HTERT RPE-1 (cell line): ENCODE measurements around the gene PCAT6.
"Not testable (repeated sequence)": the region's sequence is repeated elsewhere in the genome, so short reads cannot be mapped to it uniquely, and the experiment has no call there.

Source experiments
- in situ Hi-C: fragments of 300-500 bp; cut with MboI; formaldehyde crosslinking; loops from 4 replicates; pipeline ENCODE4 v1.14.3; 2020; ENCODE audit warnings: low sequenced_read_pairs

Gene PCAT6

DNA sequence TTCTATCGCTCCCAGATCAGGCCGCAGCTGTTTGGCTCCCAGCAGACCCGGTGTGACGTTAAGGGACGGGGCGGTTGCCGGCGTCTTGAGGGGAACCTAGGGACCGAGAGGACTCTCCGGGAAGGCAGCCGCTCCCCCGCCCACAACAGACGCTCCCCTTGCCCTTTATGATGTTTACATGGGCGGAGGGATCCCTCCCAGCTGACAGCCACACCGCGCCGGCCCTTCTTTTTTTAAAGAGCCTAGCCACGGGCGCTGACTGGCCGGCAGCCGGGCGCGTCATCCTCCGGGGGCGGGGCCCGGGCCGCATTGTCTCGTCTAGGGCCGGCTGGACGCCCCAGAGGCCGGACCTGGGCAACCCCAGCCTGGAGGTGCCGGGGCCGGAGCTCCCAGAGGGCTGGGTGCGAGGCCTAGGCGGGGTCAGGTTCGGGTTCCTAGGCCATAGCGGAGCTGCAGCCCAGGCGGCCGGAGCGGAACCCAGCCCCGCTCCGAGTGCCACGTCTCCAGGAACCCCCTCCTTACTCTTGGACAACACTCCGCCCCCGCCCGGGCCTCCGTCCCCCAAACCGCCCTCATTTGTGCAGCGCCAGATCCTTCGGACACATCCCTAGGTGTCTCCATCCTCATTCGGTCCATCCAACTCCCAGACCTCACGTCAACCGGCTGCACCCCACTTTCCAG, at the start of gene PCAT6:
Gene PCAT6, plus strand, starts transcription at position 340 of the 681 bp plus-strand sequence.
- in situ Hi-C loops = no loop called here

DNA sequence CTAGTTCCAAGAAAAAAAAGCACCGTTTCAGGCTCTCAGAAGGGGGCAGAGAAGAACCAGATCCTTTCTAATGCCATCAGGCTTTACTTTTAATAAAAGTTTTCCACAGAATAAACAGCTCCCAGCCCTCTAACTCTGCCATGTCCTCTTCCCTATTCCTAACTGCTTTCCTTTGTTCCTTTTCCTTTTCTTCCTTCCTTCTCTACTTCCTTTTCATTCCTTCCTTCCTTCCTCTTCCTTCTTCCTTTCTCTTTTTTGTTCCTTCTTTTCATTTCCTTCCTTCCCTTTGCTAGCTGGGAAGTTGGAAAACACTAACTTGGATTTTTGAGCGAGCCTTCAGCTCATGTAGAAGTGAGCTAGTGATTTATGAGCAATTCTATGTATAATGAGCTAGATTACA, 48.7 kb upstream of the PCAT6 start:
- in situ Hi-C loops = no loop called here

DNA sequence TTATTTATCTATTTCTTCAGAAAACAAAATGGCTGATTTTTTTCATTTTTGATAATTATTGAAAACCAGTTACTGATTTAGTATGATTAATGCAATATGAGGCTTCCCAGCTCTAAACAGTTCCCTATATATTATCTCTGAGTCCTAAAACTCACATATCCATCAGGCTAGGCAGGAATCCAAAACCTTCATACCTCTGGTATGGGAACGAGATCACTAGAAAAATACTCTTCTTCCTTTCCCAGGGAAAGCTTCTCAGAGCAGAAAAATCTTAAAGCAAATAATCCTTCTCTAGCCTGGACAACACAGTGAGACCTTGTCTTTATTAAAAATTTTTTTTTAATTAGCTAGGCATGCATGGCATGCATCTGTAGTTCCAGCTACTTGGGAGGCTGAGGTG, 45.0 kb upstream of the PCAT6 start:
- in situ Hi-C loops = no loop called here

DNA sequence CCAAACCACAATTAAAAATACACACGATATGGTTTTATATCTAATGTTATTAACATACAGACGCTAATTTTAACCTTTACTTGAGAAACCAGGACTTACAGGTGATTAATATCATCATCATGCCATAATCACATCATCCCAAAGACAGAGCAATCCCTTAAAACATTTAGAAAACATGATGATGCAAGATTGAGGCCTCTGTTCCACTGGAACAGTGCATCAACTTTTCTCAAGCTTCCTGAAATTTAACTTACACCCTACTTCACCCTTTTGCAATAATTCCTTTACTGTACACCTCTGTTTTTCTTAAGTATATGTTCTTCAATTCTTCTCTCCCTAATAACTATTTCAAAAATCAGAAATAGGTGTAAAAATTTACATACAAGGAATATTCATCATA, 40.6 kb upstream of the PCAT6 start:
- in situ Hi-C loops = no loop called here

DNA sequence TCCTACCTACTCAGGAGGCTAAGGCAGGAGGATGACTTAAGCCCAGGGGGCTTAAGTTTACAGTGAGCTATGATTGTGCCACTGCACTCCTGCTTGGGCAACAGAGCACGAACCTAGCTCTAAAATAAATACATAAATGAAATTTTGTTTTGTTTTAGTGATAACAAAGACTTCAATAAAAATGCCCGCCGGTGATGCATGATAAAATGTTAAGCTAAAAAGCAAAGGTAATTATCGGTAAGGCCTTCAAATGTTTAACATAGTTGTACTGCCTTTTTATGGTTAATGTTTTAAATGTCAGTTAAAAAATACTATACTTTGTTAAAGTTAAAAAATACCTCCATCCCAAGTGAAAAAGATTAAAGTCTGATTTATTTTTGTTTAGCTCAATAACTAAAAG, 29.6 kb upstream of the PCAT6 start:
- in situ Hi-C loops = no loop called here

DNA sequence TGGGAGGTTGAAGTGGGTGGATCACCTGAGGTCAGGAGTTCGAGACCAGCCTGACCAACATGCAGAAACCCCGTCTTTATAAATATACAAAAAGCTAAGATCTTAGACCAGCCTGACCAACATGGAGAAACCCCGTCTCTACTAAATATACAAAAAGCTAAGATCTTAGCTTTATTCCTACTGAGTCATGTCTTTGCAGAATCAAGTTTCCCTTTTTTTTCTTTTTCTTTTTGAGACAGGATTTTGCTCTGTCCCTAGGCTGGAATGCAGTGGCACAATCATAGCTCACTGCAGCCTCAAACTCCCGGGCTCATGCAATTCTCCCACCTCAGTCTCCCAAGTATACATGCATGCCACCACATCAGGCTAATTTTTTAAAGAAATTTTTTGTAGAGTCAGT, 23.9 kb upstream of the PCAT6 start:
- in situ Hi-C loops = no loop called here

DNA sequence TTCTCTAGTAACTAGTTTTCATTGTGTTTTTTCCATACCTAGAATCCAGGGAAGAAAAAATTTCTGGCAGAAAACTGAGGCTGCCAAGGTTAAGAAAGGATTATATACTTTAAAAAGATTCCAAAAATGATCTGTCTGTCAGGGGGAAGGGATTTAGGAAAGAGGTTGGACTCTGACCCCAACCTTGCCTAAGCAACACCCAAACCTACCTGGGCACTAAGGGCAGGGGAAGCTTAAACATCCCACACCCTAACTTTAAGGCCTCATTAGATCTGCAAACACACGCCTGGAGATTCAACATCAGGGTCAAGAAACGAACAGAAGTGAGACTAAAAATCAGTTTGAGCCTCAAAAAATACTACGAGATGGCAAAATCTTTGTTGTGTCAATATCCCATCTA, 22.0 kb upstream of the PCAT6 start:
- in situ Hi-C loops = no loop called here

DNA sequence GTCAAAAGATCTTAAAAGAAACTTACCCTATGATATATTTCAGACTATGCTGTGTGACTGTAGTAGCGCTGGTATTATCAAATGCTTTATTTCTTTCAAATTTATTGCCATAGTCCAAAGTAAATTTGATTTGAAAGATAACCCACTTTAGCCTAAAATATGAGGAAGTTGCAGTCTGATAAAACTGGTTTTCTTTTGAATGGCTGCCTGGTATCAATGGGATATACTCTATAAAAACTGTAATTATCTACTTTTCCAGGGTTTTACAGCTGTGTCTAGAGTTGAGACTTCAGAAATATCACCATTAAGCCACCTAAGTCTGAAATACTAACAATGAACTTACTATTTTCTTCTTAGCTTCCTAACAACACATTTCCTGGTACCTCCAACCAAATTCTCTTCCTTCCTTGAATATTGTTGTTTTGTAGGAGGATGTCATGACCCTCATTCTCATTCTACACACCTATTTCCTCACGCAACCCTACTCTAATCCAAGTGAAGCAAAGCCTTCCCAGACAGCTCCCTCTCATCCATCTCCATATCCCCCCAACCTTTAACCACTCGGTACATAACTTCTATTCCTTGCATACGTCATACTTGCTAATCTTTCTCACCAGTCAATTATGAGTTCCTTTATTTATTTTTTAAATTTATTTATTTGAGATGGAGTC, 19.5 kb upstream of the PCAT6 start:
- in situ Hi-C loops = no loop called here

DNA sequence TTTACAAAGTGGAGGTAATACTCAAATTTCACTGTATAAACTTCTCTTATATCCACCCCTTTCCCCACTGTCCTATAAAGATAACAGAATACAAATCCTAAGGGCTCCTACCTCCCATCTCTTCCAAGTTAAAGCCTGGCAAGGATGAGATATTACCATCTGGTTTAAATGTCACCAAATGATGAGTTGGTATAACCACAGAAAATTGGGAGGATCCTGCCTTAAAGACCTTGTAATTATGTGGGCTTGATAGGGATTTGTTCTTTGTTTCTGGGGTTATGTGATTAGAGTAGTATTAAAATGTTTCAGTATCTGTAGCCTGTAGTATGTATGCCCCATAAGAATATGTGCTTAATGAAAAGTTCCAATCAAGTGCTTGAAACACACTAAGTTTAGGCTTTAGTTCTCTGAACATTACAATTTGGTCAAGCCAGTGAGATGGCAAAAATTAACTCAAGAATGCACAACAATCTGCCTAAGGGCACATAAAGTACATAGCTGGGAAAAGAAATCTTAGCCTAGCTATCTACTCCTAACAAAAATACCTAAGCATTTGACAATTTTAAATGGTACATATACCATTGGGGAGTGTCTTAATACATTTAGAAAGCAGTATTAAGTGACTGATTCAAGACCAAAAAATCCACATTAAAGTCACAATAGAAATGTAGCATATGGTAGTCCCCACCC, 16.6 kb upstream of the PCAT6 start:
- in situ Hi-C loops = no loop called here

DNA sequence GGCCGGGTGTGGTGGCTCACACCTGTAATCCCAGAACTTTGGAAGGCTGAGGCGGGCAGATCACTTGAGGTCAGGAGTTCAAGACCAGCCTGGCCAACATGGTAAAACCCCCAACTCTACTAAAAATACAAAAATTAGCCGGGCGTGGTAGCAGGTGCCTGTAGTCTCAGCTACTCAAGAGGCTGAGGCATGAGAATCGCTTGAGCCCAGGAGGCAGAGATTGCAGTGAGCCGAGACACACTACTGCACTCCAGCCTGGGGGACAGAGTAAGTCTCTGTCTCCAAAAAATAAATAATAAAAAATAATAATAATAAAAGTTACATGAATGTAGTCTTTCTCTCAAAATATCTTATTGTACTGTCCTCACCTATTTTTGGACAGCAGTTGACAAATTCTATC, 15.8 kb upstream of the PCAT6 start:
- in situ Hi-C loops = not testable (repeated sequence)

DNA sequence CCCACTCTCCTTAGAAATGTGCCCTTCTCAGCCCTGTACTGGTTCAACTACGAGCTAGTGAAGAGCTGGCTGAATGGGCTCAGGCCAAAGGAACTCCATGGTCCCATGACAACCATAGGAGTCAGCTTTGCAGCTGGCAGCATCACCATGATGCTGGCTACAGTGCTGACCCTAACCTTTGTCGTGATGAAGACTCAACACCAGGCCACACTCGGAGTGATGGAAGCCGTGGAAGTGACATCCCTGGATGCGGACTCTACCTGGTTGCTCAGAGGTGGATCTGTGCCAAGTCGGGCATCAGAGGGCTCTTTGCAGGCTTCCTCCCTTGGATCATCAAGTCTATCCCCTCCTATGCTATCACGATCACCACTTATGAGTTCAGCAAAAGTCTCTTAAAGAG, 14.1 kb upstream of the PCAT6 start:
- in situ Hi-C loops = no loop called here

DNA sequence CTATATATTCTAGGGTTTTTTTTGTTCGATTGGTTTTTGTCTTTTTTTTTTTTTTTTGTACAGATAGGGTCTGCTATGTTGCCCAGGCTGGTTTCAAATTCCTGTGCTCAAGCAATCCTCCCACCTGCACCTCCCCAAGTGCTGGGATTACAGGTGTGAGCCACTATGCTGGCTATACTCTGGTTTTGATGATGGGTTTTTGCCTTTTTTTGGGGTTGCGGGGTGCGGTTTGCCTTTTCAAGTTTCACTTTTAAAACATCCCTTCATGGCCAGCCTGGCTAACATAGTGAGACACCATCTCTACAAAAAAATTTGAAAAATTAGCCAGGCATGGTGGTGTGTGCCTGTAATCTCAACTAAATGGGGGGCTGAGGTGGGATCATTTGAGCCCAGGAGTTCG, 12.5 kb upstream of the PCAT6 start:
- in situ Hi-C loops = no loop called here

DNA sequence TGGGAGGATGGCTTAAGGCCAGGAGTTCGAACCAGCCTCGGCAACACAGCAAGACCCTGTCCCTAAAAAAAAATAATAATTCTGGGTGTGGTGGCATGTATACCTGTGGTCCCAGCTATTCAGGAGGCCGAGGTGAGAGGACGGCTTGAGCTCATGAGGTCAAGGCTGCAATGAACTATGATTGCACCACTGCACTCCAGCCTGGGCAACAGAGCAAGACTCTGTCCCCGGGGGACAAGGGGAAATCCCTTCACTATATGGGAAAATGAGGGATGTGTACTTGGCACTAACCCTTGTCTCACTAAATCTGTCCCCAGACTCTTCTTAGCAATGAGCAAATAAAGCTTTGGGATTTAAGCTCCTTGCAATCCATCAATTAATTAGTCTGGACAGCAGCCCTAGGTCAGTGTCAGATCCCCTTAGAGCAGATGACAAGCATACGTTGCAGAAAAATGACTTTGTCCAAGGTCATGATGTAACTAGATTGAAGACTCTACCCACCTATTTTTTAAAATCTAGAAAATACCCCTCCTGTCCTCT, 11.9 kb upstream of the PCAT6 start:
- in situ Hi-C loops = no loop called here

DNA sequence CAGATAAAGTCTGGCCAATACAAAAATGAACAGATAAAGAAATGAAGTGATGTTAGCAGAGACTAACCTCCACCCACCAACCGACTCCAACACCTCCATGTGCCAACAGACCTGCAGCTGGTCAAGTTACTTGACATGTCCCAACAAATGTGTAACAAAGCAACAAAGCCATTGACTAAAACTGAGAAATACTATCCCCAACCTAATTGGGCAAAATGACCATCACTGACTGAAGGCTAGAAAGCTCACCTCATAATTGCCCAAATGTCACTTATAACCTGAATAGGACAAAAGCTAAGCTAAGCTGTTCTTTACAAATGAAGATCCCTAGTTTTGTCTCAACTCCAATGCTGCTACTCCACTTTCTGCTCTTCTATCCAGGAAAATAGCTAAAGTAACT, 10.0 kb upstream of the PCAT6 start:
- in situ Hi-C loops = no loop called here

DNA sequence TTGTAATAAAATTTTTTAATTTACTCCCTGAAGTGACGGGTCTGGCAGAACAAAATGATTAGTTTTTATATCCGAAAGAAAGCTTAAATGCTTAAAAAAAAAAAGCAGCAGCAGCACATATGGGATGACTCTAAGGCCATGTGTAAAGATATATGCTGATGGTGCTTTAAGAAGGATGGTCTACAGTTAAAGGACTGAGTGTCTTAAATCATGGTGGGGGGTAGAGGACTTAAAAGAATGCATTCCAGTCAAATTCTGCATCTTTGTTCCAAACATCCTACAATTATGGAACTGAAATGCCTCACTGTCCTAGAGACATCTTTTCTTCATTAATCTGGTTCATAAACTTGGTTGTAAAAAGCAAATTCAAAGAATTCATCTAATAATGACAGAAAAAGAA, 9.6 kb upstream of the PCAT6 start:
- in situ Hi-C loops = no loop called here

DNA sequence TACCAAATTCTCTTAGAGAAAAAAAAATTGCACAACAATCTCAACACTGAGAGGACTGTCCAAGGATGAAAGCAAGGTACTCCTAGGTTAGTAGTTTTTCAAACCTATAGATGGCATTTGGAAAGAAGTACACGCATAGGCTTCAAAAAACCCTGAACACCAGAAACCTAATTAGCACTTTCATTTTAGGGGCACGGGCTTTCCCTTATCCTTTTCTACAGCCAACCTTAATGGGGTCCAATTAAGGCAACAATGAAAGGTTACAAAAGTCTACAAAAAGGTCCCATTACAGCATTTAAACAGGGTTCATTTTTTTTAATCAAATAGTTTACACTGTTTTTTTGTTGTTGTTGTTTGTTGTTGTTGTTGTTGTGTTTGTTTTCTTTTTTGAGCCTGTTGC, 8.7 kb upstream of the PCAT6 start:
- in situ Hi-C loops = no loop called here

DNA sequence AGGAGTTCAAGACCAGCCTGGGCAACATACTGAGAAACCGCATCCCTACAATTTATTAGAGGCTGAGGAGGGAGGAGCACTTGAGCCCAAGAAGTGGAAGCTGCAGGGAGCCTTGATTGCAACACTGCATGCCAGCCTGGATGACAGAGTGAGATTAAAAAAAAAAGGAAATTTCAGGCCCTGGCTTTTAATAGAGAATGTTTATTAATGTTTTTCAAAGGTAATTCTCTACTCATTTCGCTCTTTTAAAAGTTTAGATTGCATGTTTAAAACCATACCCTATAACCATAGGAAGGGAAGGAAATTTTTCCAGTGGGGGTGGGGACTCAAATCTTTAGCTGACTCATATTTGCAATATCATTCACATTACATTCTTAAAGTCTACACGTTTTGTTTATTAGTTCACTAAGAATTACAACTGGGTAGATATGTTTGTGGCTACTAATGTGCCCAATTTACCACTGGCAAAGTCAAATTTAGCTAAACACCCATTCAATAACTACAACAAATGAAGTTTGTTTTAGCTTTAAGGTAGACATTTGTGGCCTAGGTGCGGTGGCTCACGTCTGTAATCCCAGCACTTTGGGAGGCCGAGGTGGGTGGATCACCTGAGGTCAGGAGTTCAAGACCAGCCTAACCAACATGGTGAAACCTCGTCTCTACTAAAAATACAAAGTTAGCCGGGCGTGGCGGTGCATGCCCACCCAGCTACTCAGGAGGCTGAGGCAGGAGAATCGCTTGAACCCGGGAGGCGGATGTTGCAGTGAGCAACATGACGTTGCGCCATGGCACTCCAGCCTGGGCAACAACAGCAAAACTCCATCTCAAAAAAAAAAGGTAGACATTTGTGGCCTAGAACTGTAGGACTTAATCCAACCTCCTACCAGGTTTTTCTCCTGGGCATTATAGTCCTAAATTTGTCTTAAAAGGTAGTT, 7.5 kb upstream of the PCAT6 start:
- in situ Hi-C loops = no loop called here

DNA sequence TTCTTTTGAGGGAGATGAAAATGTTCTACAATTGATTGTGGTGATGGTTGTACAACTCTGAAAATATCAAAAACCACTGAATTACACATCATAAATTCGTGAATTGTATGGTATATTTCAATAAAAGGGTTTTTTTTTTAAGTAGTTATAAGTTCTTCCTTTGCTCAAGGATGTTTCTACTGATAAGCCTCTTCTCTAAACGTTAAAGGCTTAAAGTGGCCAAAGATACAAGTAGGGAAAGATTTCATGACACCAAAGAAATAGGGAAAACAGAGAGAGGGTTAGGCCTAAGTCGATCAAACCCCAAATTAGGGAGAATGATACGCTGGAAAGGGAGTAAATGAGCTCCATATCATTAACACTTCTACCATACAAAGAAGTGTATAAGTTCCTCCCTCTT, 6.6 kb upstream of the PCAT6 start:
- in situ Hi-C loops = no loop called here

DNA sequence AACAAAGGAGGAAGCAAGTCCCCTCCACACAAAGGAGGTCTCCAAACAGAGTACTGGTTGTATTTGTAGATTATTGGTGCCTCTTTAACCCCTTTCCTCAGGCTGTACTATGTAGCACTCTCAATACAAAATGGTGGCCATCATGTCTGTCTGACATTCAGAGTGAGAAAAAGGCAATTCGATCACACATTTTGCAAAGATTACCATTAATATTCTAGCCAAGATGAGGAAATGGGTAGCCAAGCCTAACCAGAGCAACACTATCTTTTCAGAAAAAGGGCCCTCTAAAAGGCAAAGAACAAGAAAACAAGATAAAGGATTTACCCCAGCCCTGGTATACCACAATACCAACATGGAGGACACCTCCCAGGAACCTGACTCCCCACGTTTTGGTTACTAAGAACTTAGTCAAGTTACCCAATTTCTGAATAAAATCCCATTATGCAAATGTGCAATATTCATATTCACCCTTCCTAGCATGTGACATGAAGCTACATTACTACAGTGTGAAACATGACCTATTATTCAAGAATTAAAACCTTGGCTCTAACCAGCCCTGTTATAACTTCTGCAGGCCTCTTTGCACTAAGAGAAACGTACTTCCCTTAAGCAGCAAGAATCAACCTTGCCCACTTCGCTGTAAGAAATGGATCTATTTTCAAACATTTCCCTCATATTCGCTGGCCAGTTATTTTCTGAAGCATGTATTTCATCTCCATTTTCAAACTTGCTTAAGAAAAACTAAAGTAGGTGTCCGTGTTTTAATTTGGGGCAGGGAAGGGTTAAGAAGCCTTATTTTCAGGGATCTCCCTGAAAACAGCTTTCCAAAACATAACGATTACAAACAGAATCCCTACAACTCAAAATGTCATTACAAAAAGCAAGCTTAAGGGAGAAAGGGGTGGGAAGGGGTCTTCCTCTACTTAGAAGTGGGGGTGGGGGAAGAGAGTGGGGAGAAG, 4.6 kb upstream of the PCAT6 start:
- in situ Hi-C loops = no loop called here
